ENCODE data around the gene ZNF564. TPM values are rescaled to one million over a fixed set of nuclear protein-coding genes. Genes with fewer than 3 reads are reported as not detected.

The ZNF564 gene
- total and polyA plus RNA-seq, 2 of the 13 experiments (the other 11 are each of a cell fraction or from before 2014, with no cell fraction given): 2.3 to 11.1 TPM

DNA sequence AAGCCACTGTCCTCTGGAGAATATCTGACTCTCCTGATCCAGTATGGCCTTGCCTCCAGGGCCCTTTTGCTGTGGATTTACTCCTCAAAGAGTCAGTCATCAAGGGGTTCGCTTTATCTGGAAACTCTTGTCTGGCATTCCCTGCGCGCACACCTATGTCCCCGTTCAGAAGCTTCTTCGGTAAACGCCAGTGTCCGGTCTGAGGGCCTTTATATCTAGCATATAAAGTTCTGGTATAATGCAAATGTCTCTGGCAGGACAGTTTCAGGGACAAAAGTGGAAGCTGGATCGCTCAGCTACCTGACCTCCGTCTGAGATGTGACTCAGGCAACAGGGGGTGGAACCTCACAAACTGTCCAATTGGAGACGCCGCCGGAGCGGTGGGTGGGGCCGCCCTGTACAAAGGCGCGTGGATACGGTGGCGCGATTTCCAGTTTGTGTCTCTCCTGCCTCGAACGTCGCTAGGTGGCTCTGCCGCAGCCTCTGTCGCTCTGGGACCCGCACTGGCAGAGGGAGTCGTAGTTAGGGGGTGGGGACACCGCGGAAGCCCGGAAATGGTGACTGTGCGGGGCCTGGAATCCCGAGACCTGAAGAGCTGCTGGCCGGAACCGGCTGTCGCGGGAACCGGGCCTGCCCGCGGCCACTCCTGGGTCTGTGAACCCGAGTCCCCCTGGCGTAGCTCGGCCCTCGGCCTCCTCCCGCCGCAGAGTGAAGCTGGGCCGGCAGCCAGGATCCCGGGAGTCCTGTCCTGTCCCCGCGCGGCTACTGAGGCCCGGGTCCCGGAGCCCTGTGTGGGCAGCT is 56.1 kb downstream of the ZNF564 start (continued):
- TF ChIP-seq HOXA9 (CRISPR knock-in tag; IDR thresholded peaks at IDR 0.05; ENCODE audit: borderline replicate concordance) (no peak), TARDBP (CRISPR knock-in tag; IDR thresholded peaks at IDR 0.05) (peak; percentile 93), CBX1 (IDR thresholded peaks at IDR 0.05; ENCODE audit: low read depth) (peak; percentile 95), FOXM1 (CRISPR knock-in tag; IDR thresholded peaks at IDR 0.05) (no peak), ZFP37 (CRISPR knock-in tag; IDR thresholded peaks at IDR 0.05; ENCODE audit: borderline replicate concordance) (no peak), SMARCC2 (IDR thresholded peaks at IDR 0.05) (no peak), ZNF337 (CRISPR knock-in tag; IDR thresholded peaks at IDR 0.05; ENCODE audit: borderline replicate concordance, low read depth) (peak; percentile 67; the same call in 1 of the 2 replicates), ZNF331 (CRISPR knock-in tag; IDR thresholded peaks at IDR 0.05) (peak; percentile 89), ZNF556 (CRISPR knock-in tag; IDR thresholded peaks at IDR 0.05; ENCODE audit: borderline replicate concordance) (0 out of 2 replicates have a peak, but pooled peaks have one; percentile 96), HNRNPL (IDR thresholded peaks at IDR 0.05; ENCODE audit: low read depth, low read length) (0 out of 2 replicates have a peak, but pooled peaks have one; percentile 53), ZFP90 (CRISPR knock-in tag; IDR thresholded peaks at IDR 0.05; ENCODE audit: borderline replicate concordance) (peak; percentile 74; the same call in 1 of the 2 replicates), KDM6A (CRISPR knock-in tag; IDR thresholded peaks at IDR 0.05; ENCODE audit: low read depth) (no peak), HOXA7 (CRISPR knock-in tag; IDR thresholded peaks at IDR 0.05) (no peak), NFE2L2 (IDR thresholded peaks at IDR 0.05; ENCODE audit: low read length) (no peak), TAF1 (CRISPR knock-in tag; IDR thresholded peaks at IDR 0.05) (peak; percentile 97), KDM2A (CRISPR knock-in tag; IDR thresholded peaks at IDR 0.05; ENCODE audit: borderline replicate concordance, low read depth) (peak; percentile 97), CCDC6 (CRISPR knock-in tag; IDR thresholded peaks at IDR 0.05) (peak; percentile 86), TSC22D2 (CRISPR knock-in tag; IDR thresholded peaks at IDR 0.05; ENCODE audit: borderline replicate concordance) (peak; percentile 65; the same call in 1 of the 2 replicates), YEATS4 (CRISPR knock-in tag; IDR thresholded peaks at IDR 0.05; ENCODE audit: borderline replicate concordance) (peak; percentile 74), ZNF552 (CRISPR knock-in tag; IDR thresholded peaks at IDR 0.05; ENCODE audit: borderline replicate concordance) (peak; percentile 58; the same call in 1 of the 2 replicates), KLF12 (CRISPR knock-in tag; IDR thresholded peaks at IDR 0.05; ENCODE audit: borderline replicate concordance) (no peak), HOMEZ (CRISPR knock-in tag; IDR thresholded peaks at IDR 0.05; ENCODE audit: low read depth) (peak; percentile 84), YEATS2 (CRISPR knock-in tag; IDR thresholded peaks at IDR 0.05; ENCODE audit: borderline replicate concordance) (peak; percentile 87; the same call in 1 of the 2 replicates)
- TF ChIP-seq, protein P1, sequence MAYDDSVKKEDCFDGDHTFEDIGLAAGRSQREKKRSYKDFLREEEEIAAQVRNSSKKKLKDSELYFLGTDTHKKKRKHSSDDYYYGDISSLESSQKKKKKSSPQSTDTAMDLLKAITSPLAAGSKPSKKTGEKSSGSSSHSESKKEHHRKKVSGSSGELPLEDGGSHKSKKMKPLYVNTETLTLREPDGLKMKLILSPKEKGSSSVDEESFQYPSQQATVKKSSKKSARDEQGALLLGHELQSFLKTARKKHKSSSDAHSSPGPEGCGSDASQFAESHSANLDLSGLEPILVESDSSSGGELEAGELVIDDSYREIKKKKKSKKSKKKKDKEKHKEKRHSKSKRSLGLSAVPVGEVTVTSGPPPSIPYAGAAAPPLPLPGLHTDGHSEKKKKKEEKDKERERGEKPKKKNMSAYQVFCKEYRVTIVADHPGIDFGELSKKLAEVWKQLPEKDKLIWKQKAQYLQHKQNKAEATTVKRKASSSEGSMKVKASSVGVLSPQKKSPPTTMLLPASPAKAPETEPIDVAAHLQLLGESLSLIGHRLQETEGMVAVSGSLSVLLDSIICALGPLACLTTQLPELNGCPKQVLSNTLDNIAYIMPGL (CRISPR knock-in tag; IDR thresholded peaks at IDR 0.05; ENCODE audit: borderline replicate concordance in 1 of 2, low read depth in 1 of 2): peak; percentile 96 to 97
- TF ChIP-seq, protein P2, sequence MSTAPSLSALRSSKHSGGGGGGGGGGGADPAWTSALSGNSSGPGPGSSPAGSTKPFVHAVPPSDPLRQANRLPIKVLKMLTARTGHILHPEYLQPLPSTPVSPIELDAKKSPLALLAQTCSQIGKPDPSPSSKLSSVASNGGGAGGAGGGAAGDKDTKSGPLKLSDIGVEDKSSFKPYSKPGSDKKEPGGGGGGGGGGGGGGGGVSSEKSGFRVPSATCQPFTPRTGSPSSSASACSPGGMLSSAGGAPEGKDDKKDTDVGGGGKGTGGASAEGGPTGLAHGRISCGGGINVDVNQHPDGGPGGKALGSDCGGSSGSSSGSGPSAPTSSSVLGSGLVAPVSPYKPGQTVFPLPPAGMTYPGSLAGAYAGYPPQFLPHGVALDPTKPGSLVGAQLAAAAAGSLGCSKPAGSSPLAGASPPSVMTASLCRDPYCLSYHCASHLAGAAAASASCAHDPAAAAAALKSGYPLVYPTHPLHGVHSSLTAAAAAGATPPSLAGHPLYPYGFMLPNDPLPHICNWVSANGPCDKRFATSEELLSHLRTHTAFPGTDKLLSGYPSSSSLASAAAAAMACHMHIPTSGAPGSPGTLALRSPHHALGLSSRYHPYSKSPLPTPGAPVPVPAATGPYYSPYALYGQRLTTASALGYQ (CRISPR knock-in tag; IDR thresholded peaks at IDR 0.05): 0 out of 2 replicates have a peak, but pooled peaks have one; percentile 22
